ENCODE results near the gene KIAA1614.
A peak's percentile ranks its signal among the peaks of the same experiment; 100 is the strongest.

The KIAA1614 gene

GRCh38 chr1:180931529-180931928 lies 18.8 kb downstream of the KIAA1614 start:
- Histone ChIP-seq H3K27ac (replicated peaks) (no peak overlapping the region), H3K27me3 (ENCODE audit: insufficient read depth, poor library complexity, severe bottlenecking) (no peaks in the 10 kb centered on the region), H3K4me3 (replicated peaks; ENCODE audit: insufficient read depth, low read length) (no peak overlapping the region)
- DNase-seq (ENCODE audit: low read depth in 1 of 2, low spot score in 1 of 2) = no peak
- no peak for TF ChIP-seq CTCF (IDR thresholded peaks at IDR 0.05; ENCODE audit: insufficient read depth, low read length)
- no peak for TF ChIP-seq SPI1 (IDR thresholded peaks at IDR 0.05; ENCODE audit: borderline replicate concordance, low read depth)
- no peak for TF ChIP-seq POLR2AphosphoS5 (IDR thresholded peaks at IDR 0.05; ENCODE audit: low read depth)
- no peak for TF ChIP-seq GABPA (IDR thresholded peaks at IDR 0.05; ENCODE audit: low read depth)
- no peak for TF ChIP-seq REST (IDR thresholded peaks at IDR 0.05; ENCODE audit: insufficient replicate concordance, low read depth)

GRCh38 chr1:180932378-180932777 lies 19.7 kb downstream of the KIAA1614 start:
- DNase-seq (ENCODE audit: low read depth in 1 of 2, low spot score in 1 of 2) = no peak
- H3K27ac ChIP-seq (replicated peaks) = no peak overlapping the region
- TF ChIP-seq POLR2AphosphoS5 (IDR thresholded peaks at IDR 0.05; ENCODE audit: low read depth) (no peak), REST (IDR thresholded peaks at IDR 0.05; ENCODE audit: insufficient replicate concordance, low read depth) (no peak)
- H3K4me3 ChIP-seq (replicated peaks; ENCODE audit: insufficient read depth, low read length) = no peak overlapping the region
- H3K27me3 ChIP-seq (ENCODE audit: insufficient read depth, poor library complexity, severe bottlenecking) = no peaks in the 10 kb centered on the region

GRCh38 chr1:180933141-180933540 lies 20.4 kb downstream of the KIAA1614 start:
- TF ChIP-seq SPI1 (IDR thresholded peaks at IDR 0.05; ENCODE audit: borderline replicate concordance, low read depth) (no peak), GABPA (IDR thresholded peaks at IDR 0.05; ENCODE audit: low read depth) (no peak), POLR2AphosphoS5 (IDR thresholded peaks at IDR 0.05; ENCODE audit: low read depth) (no peak), CTCF (IDR thresholded peaks at IDR 0.05; ENCODE audit: insufficient read depth, low read length) (no peak), REST (IDR thresholded peaks at IDR 0.05; ENCODE audit: insufficient replicate concordance, low read depth) (no peak)
- H3K27me3 ChIP-seq (ENCODE audit: insufficient read depth, poor library complexity, severe bottlenecking) = no peaks in the 10 kb centered on the region
- H3K27ac ChIP-seq (replicated peaks) = no peak overlapping the region
- H3K4me3 ChIP-seq (replicated peaks; ENCODE audit: insufficient read depth, low read length) = no peak overlapping the region
- DNase-seq (ENCODE audit: low read depth in 1 of 2, low spot score in 1 of 2) = no peak

GRCh38 chr1:180934563-180934962 lies 21.9 kb downstream of the KIAA1614 start:
- peak in 1 of 2 experiments; percentile 41 for DNase-seq (ENCODE audit: low read depth in 1 of 2, low spot score in 1 of 2)
- Histone ChIP-seq H3K27me3 (ENCODE audit: insufficient read depth, poor library complexity, severe bottlenecking) (no peaks in the 10 kb centered on the region), H3K27ac (replicated peaks) (no peak overlapping the region), H3K4me3 (replicated peaks; ENCODE audit: insufficient read depth, low read length) (no peak overlapping the region)
- no peak for TF ChIP-seq POLR2AphosphoS5 (IDR thresholded peaks at IDR 0.05; ENCODE audit: low read depth)
- no peak; the same call in 1 of the 2 replicates for TF ChIP-seq SPI1 (IDR thresholded peaks at IDR 0.05; ENCODE audit: borderline replicate concordance, low read depth)
- TF ChIP-seq REST (IDR thresholded peaks at IDR 0.05; ENCODE audit: insufficient replicate concordance, low read depth) = no peak
- no peak for TF ChIP-seq CTCF (IDR thresholded peaks at IDR 0.05; ENCODE audit: insufficient read depth, low read length)
- TF ChIP-seq GABPA (IDR thresholded peaks at IDR 0.05; ENCODE audit: low read depth) = no peak

Measured in HL-60 (cell line).